GM04503 (cell line): ENCODE results near the gene CCDC33.

Experiments
- DNase-seq: peaks from one replicate; pipeline ENCODE4 v3.0.0-alpha.2; 2012; ENCODE audit warnings: low read depth

Gene CCDC33

DNA sequence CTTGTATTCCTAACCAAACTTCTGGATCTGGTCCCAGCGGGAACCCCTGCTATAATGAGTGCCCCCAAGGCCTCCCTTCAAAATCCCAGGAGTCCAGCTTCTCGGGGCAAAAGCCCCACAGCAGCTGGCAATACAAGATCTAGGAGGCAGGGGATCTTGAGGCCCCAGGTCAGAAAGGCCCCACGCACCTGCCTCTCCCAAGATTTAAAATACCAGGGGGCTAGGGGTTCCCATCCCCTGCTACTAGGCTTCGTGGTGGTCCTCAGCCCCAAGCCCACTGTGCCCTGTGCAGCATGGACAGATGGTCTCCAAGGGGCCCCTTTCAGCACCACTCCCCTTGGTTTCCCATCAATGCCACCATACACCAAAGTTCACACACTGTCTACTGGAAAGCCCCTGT is 147.2 kb downstream of the CCDC33 start:
- DNase-seq = no peak

DNA sequence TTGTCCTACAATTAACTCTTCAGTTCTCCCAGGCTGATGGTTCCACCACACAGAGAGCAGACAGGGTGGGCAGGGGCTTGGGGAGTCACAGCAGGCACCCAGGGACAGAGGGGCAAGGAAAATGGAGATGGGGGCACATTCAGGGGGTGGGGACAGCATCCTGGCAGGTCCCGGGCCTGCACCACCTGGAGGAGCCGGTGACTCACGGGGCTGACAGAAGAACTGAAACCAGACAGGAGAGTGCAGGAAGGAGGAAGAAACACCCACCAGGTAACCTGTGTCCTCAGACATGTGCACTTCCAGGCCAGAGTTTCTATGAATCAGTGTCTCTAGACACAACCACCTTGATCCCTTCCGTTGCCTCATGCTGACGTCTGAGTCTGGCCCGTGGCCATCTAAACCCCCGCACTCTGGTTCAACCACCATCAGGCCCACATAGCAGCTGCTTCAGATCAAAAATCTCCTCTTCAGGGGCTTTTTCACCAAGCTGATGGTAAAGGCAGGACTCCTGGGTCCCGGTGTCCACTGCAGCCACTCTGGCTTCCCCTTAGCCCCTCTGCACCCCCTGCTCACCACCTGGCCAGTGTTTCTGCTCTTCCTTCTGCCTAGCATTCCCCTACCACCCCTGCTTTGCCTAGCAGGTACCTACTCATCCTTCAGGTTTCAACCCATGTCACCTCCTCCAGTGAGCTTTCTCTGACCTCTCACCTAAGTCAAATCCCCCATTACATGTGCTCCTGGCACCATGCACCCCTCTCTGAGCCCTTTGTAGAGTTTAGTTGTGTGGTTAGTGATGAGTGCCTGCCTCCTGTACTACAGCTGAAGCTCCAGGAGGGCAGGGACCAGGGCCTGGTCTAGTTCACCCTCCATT is 147.8 kb downstream of the CCDC33 start:
- DNase-seq = no peak

GRCh38 chr15:74384566-74384880 is 148.4 kb downstream of the CCDC33 start:
- no peak for DNase-seq

GRCh38 chr15:74384881-74385643 is 148.9 kb downstream of the CCDC33 start:
- DNase-seq = no peak

GRCh38 chr15:74385733-74386132 is 149.6 kb downstream of the CCDC33 start:
- no peak for DNase-seq
